GM12878 (cell line): ENCODE measurements around the gene TLNRD1. TPM values are rescaled to one million over a fixed set of nuclear protein-coding genes. Genes with fewer than 3 reads are reported as not detected.

ENCODE experiments used
- ATAC-seq: fragments of 200-7000 bp; cut with Tn5 transposase; 3 replicates; pipeline ENCODE4 v1.9.1; 2020; ENCODE audit warnings: mild to moderate bottlenecking, moderate library complexity
- BruUV-seq: library from RNA; stranded (reverse); fragments of 400-500 nt; replicated peaks from 2 replicates; lab custom pipeline; 2021; lab: Mats Ljungman, UMichigan
- CTCF ChIA-PET: fragments of 300-600 bp; sonication (Branson Sonifier 250); formaldehyde crosslinking; extraction: SDS; loops from one replicate; lab custom pipeline; 2021; ENCODE audit warnings: inconsistent platforms; lab: Yijun Ruan, JAX
- POLR2A ChIA-PET: fragments of 350-600 bp; formaldehyde crosslinking; extraction: SDS; loops from one replicate; lab custom pipeline; 2021; ENCODE audit warnings: inconsistent platforms; lab: Charles Lee
- RAD21 ChIA-PET: fragments of 300-600 bp; sonication (Branson Sonifier 250); formaldehyde crosslinking; loops from one replicate; lab custom pipeline; 2023; ENCODE audit warnings: antibody characterized with exemption; ENCODE audit not compliant: unreplicated experiment; lab: Charles Lee
- SMC1A ChIA-PET: fragments of 300-600 bp; sonication (Branson Sonifier 250); formaldehyde crosslinking; loops from one replicate; lab custom pipeline; 2023; ENCODE audit not compliant: unreplicated experiment, uncharacterized antibody; lab: Charles Lee
- DNase-seq: peaks from one replicate; pipeline ENCODE4 v3.0.0-alpha.2; 2011; ENCODE audit warnings: low read depth, low spot score
- FAIRE-seq: peaks from 3 replicates; lab custom pipeline; 2011; peaks lifted over from hg19 to GRCh38; lab: Jason Lieb, UNC
- H2AFZ ChIP-seq: 2 replicates; pipeline ENCODE4 v1.6.0; 2011; ENCODE audit warnings: low read depth, low read length, control low read depth; ENCODE audit not compliant: control insufficient read depth
- H3K27ac ChIP-seq: 2 replicates; pipeline ENCODE4 v1.5.1; 2011; ENCODE audit warnings: control low read depth; ENCODE audit not compliant: control insufficient read depth, insufficient read depth
- H3K27me3 ChIP-seq, 2 experiments: replicated peaks in 1 of 2; 2 replicates each; pipeline versions ENCODE4 v1.6.0 to v1.6.1; 2011; ENCODE audit warnings: low read length in 1 of 2; ENCODE audit not compliant: control insufficient read depth in 2 of 2, insufficient read depth in 2 of 2
- H3K36me3 ChIP-seq, 2 experiments: 2 replicates each; pipeline ENCODE4 v1.5.1; 2011; ENCODE audit warnings: low read length in 1 of 2; ENCODE audit not compliant: control insufficient read depth in 2 of 2, insufficient read depth in 2 of 2
- H3K4me1 ChIP-seq: 2 replicates; pipeline ENCODE4 v1.6.1; 2011; ENCODE audit warnings: mild to moderate bottlenecking, low read length, moderate library complexity, mixed read lengths; ENCODE audit not compliant: control insufficient read depth, insufficient read depth
- H3K4me2 ChIP-seq: 2 replicates; pipeline ENCODE4 v1.6.0; 2011; ENCODE audit warnings: control low read depth; ENCODE audit not compliant: control insufficient read depth, insufficient read depth
- H3K4me3 ChIP-seq: fragments of 200-600 bp; sonication (generic); 2 replicates; pipeline ENCODE4 v1.5.1; 2016
- H3K79me2 ChIP-seq: 2 replicates; pipeline ENCODE4 v1.6.0; 2011; ENCODE audit warnings: low read length; ENCODE audit not compliant: control insufficient read depth, insufficient read depth
- H3K9ac ChIP-seq: 2 replicates; pipeline ENCODE4 v1.8.0; 2011; ENCODE audit warnings: low read length, control low read depth, mixed read lengths; ENCODE audit not compliant: control insufficient read depth, insufficient read depth
- H3K9me3 ChIP-seq: replicated peaks from 3 replicates; pipeline ENCODE4 v1.5.1; 2011; ENCODE audit warnings: mild to moderate bottlenecking, low read length; ENCODE audit not compliant: control insufficient read depth, insufficient read depth
- H4K20me1 ChIP-seq: 2 replicates; pipeline ENCODE4 v1.6.0; 2011; ENCODE audit not compliant: control insufficient read depth, insufficient read depth
- CHD2 ChIP-seq: IDR thresholded peaks from 2 replicates; pipeline ENCODE4 v1.6.1; 2011; ENCODE audit warnings: low read depth, low read length, improper control_type of control experiment, borderline replicate concordance
- MYB ChIP-seq: fragments of 150-350 bp; IDR thresholded peaks from 2 replicates; pipeline ENCODE4 v1.6.1; 2014; ENCODE audit warnings: mild to moderate bottlenecking, low read depth, low read length, borderline replicate concordance
- NFIC ChIP-seq: IDR thresholded peaks from 2 replicates; pipeline ENCODE4 v1.6.1; 2012; ENCODE audit warnings: low read depth, mild to moderate bottlenecking, inconsistent platforms, low read length, moderate library complexity
- WGBS: methylation state at CpG from one replicate; pipeline ENCODE4 v1.1.6; 2016; ENCODE audit warnings: low lambda C conversion rate; ENCODE audit not compliant: insufficient replicate concordance, insufficient coverage; ENCODE audit errors: missing lambda C conversion rate; 5-methylcytosine and 5-hydroxymethylcytosine counted together
- in situ Hi-C: fragments of 300-500 bp; cut with MboI; formaldehyde crosslinking; loops from 9 replicates; pipeline ENCODE4 v1.14.3; 2018; ENCODE audit warnings: mixed read lengths
- intact Hi-C: fragments of 100-400 bp; cut with micrococcal nuclease; formaldehyde crosslinking; loops from one replicate; pipeline ENCODE4 v1.14.2; 2022; ENCODE audit not compliant: unreplicated experiment
- polyA plus RNA-seq, 11 experiments: library from polyadenylated mRNA; depleted of rRNA in 4 of 11; unstranded in 6 of 11; stranded (reverse) in 5 of 11; fragments of >200 nt; fragmentation: Nextera tagmentation in 4 of 11; fragmentation: Illumina TruSeq in 1 of 11; extraction: Ambion mirVana in 4 of 11; extraction: Trizol in 1 of 11; gene quantifications; 1 replicate in 1 of 11; 2 replicates in 10 of 11; pipeline versions ENCODE4 v1.2.1 to v1.2.3, GENCODE V29; 2011 to 2016; ENCODE audit warnings: inconsistent platforms in 2 of 11, missing spikeins in 2 of 11, low read depth in 1 of 11
- total RNA-seq, 4 experiments: library from RNA; depleted of rRNA in 3 of 4; stranded (reverse); fragments of >200 nt in 3 of 4; fragmentation: Illumina TruSeq in 1 of 4; extraction: Trizol in 1 of 4; gene quantifications; 2 replicates each; pipeline versions ENCODE4 v1.2.1 to v1.2.3, GENCODE V29; 2013 to 2021
- TF ChIP-seq, protein P1 (sequence below): fragments of 450-650 bp; IDR thresholded peaks from 2 replicates; pipeline ENCODE4 v1.6.1; 2017; ENCODE audit warnings: mild to moderate bottlenecking, moderate library complexity
- TF ChIP-seq, protein P2 (sequence below): IDR thresholded peaks from 2 replicates; pipeline ENCODE4 v1.6.1; 2011; ENCODE audit warnings: low read depth, mild to moderate bottlenecking, low read length, moderate library complexity, borderline replicate concordance; ENCODE audit errors: extremely low read depth

Gene TLNRD1
- total and polyA plus RNA-seq, 10 of the 15 experiments (the other 5 are each of a cell fraction or from before 2014, with no cell fraction given) = 2.5 to 44.8 (median 9.1) TPM

DNA sequence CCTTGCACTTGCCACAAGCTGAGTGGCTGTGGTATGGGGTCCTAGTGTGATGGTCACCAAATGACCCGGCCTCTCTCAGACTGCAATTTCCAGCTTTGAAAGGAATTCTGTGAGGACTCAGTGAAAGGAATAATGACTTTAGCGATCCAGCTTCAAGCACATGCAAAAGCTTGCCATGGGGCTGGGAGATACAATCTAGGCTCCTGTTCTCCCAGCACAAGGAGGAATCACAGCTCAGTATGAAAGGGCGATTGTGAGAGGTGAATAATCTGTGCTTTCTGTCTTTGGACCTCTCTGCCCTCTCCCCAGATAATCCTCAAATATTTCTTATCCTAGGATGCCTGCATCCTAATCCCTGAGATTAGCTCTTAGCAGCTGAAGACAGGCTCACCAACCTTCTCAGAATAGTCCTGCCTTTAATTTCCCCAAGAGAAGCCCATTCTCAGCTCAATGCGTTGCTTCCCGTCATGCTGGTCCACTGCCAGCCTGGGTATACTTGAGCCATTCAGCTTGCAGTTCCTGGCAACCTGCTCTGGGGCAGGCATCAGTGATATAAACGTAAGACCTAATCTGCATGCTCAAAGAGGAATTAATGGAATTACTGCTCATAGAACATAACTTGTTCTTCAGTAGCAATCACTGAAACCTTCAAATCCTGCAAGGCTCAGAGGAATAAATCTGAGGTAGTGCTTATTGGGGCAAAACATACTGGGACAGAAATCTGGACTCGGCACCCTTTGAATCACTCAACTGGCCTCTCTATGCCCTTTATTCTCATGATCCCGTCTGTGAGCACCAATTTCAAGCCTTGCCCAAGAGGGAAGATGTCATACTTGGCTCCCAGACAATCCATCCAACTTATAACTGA lies 15.1 kb downstream of the TLNRD1 start:
- POLR2A ChIA-PET = interaction anchor here (0.9 kb wide), 1 partner anchor 18 kb away, joined by 3 read pairs; no protein-coding TSS in a partner anchor
- no TSS peak for BruUV-seq

More for the DNA sequence above, 15.1 kb downstream of the TLNRD1 start:
- WGBS = 77% methylated on average over 8 of the region's 8 CpGs
- H2AFZ ChIP-seq = no peak overlapping the region
- no peak overlapping the region for H3K27ac ChIP-seq
- no peak for ATAC-seq
- no peak for FAIRE-seq
- H3K27me3 ChIP-seq = no peaks in the 10 kb centered on the region
- H3K9ac ChIP-seq = no peak overlapping the region
- H3K4me2 ChIP-seq = no peak overlapping the region
- in situ Hi-C loops (no loop called here), intact Hi-C loops (no loop called here)
- DNase-seq = no peak
- SMC1A ChIA-PET = interaction anchor here (0.6 to 1.6 kb wide), 3 partner anchors 17 to 93 kb away, joined by 3 to 5 read pairs (median 3); no protein-coding TSS in a partner anchor
- TF ChIP-seq, protein P1, sequence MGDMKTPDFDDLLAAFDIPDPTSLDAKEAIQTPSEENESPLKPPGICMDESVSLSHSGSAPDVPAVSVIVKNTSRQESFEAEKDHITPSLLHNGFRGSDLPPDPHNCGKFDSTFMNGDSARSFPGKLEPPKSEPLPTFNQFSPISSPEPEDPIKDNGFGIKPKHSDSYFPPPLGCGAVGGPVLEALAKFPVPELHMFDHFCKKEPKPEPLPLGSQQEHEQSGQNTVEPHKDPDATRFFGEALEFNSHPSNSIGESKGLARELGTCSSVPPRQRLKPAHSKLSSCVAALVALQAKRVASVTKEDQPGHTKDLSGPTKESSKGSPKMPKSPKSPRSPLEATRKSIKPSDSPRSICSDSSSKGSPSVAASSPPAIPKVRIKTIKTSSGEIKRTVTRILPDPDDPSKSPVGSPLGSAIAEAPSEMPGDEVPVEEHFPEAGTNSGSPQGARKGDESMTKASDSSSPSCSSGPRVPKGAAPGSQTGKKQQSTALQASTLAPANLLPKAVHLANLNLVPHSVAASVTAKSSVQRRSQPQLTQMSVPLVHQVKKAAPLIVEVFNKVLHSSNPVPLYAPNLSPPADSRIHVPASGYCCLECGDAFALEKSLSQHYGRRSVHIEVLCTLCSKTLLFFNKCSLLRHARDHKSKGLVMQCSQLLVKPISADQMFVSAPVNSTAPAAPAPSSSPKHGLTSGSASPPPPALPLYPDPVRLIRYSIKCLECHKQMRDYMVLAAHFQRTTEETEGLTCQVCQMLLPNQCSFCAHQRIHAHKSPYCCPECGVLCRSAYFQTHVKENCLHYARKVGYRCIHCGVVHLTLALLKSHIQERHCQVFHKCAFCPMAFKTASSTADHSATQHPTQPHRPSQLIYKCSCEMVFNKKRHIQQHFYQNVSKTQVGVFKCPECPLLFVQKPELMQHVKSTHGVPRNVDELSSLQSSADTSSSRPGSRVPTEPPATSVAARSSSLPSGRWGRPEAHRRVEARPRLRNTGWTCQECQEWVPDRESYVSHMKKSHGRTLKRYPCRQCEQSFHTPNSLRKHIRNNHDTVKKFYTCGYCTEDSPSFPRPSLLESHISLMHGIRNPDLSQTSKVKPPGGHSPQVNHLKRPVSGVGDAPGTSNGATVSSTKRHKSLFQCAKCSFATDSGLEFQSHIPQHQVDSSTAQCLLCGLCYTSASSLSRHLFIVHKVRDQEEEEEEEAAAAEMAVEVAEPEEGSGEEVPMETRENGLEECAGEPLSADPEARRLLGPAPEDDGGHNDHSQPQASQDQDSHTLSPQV = no peak
- no peak for TF ChIP-seq NFIC
- TF ChIP-seq MYB = no peak
- TF ChIP-seq, protein P2, sequence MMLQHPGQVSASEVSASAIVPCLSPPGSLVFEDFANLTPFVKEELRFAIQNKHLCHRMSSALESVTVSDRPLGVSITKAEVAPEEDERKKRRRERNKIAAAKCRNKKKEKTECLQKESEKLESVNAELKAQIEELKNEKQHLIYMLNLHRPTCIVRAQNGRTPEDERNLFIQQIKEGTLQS = no peak
- TF ChIP-seq CHD2 = no peak
- CTCF ChIA-PET = interaction anchor here (1.3 kb wide), 1 partner anchor 250 kb away, joined by 6 read pairs; no protein-coding TSS in a partner anchor
- H3K79me2 ChIP-seq = no peaks in the 10 kb centered on the region
- H3K36me3 ChIP-seq = no peaks in the 10 kb centered on the region
- H3K4me1 ChIP-seq = no peaks in the 10 kb centered on the region; the same call in 1 of the 2 replicates
- no peaks in the 10 kb centered on the region for H4K20me1 ChIP-seq
- RAD21 ChIA-PET = interaction anchor here (1.1 to 2.4 kb wide), 2 partner anchors 8 to 265 kb away, joined by 3 to 8 read pairs; no protein-coding TSS in a partner anchor
- no peaks in the 10 kb centered on the region for H3K9me3 ChIP-seq
- no peak overlapping the region for H3K4me3 ChIP-seq
